ENCODE data around the gene OBSCN.

DNA sequence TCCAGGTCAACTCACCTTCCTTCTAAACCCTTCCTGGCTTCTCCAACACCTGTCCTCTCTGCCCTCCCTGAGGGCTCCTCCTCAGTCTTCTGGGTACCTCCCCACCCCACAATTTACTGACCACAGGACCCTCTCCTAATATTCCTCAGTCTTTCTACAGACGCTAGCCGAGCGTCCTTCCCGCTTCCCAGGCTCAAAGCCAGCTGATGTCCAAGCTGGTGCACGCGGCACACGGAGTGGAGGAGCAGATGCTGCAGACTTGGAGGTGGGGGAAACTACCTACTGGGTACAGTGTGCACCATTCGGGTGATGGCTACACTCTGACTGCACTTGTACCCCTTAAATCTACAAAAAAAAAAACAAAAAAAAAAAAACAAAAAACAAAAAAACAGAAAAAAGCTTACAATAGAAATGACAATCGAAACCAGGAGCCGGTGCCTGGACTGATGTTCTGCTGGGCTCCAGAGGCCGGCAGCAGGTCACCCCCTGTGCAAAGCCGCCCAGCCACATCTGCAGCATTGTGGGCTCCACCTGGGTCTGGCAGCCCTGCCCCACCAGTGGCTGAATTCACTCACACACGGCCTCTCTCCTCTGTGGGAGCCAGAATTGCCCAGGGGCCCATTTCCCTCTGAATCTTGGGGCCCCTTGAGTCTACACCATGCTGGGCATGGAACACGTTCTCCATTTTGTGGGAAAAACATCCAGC lies 191.8 kb downstream of the OBSCN start:
- no peak for TF ChIP-seq POU2F2 (IDR thresholded peaks at IDR 0.05; ENCODE audit: low read depth, low read length)
- TF ChIP-seq POLR2A (IDR thresholded peaks at IDR 0.05; ENCODE audit: low read depth, low read length), result no peak
- no peak for TF ChIP-seq TAF1 (IDR thresholded peaks at IDR 0.05; ENCODE audit: low read depth, low read length)
- TF ChIP-seq POLR2AphosphoS5 (IDR thresholded peaks at IDR 0.05; ENCODE audit: low read depth, low read length), result no peak
- no peak for TF ChIP-seq SPI1 (IDR thresholded peaks at IDR 0.05; ENCODE audit: low read depth, low read length)
- no peak for TF ChIP-seq PAX5 (IDR thresholded peaks at IDR 0.05; ENCODE audit: insufficient read depth, low read length, severe bottlenecking)

Data from GM12891 (cell line).